KMS-11 (cell line): ENCODE results near the gene SMC4.

Experiments used
- H2AFZ ChIP-seq: fragments of 200-600 bp; sonication (generic); 2 replicates; pipeline ENCODE4 v1.6.1; 2016; ENCODE audit warnings: antibody characterized with exemption, mixed run types, low read depth
- H3K27ac ChIP-seq: fragments of 200-600 bp; sonication (generic); 2 replicates; pipeline ENCODE4 v1.6.1; 2016; ENCODE audit warnings: mild to moderate bottlenecking, mixed run types
- H3K27me3 ChIP-seq: fragments of 200-600 bp; sonication (generic); 2 replicates; pipeline ENCODE4 v1.6.1; 2017; ENCODE audit warnings: mild to moderate bottlenecking, low read depth, mixed run types, moderate library complexity; ENCODE audit not compliant: insufficient read depth
- H3K36me3 ChIP-seq: fragments of 200-600 bp; sonication (generic); 2 replicates; pipeline ENCODE4 v1.6.1; 2017; ENCODE audit warnings: mild to moderate bottlenecking, mixed run types; ENCODE audit not compliant: insufficient read depth
- H3K4me1 ChIP-seq: fragments of 200-600 bp; sonication (generic); 2 replicates; pipeline ENCODE4 v1.6.1; 2016; ENCODE audit warnings: mild to moderate bottlenecking, low read depth, mixed run types; ENCODE audit not compliant: poor library complexity, severe bottlenecking
- H3K4me2 ChIP-seq: fragments of 200-600 bp; sonication (generic); 2 replicates; pipeline ENCODE4 v1.7.0; 2016; ENCODE audit warnings: mild to moderate bottlenecking, mixed run types
- H3K4me3 ChIP-seq: fragments of 200-600 bp; sonication (generic); IDR thresholded peaks from 2 replicates; pipeline ENCODE4 v1.6.1; 2017; ENCODE audit warnings: low read depth, low read length, mixed read lengths; ENCODE audit not compliant: insufficient read depth
- H3K79me2 ChIP-seq: fragments of 200-600 bp; sonication (generic); 2 replicates; pipeline ENCODE4 v1.6.1; 2016; ENCODE audit warnings: low read depth, mixed run types; ENCODE audit not compliant: insufficient read depth
- H3K9ac ChIP-seq: fragments of 200-600 bp; sonication (generic); 2 replicates; pipeline ENCODE4 v1.6.1; 2016; ENCODE audit warnings: mild to moderate bottlenecking, mixed run types
- H4K20me1 ChIP-seq: fragments of 200-600 bp; sonication (generic); 2 replicates; pipeline ENCODE4 v1.6.1; 2016; ENCODE audit warnings: mild to moderate bottlenecking, mixed run types; ENCODE audit not compliant: insufficient read depth
- TF ChIP-seq, protein P1 (sequence below): fragments of 200-600 bp; sonication (generic); conservative IDR thresholded peaks from 2 replicates; pipeline ENCODE4 v1.6.1; 2017; ENCODE audit warnings: low read depth, mild to moderate bottlenecking, antibody characterized with exemption, low read length, moderate library complexity, mixed read lengths

Gene SMC4

DNA sequence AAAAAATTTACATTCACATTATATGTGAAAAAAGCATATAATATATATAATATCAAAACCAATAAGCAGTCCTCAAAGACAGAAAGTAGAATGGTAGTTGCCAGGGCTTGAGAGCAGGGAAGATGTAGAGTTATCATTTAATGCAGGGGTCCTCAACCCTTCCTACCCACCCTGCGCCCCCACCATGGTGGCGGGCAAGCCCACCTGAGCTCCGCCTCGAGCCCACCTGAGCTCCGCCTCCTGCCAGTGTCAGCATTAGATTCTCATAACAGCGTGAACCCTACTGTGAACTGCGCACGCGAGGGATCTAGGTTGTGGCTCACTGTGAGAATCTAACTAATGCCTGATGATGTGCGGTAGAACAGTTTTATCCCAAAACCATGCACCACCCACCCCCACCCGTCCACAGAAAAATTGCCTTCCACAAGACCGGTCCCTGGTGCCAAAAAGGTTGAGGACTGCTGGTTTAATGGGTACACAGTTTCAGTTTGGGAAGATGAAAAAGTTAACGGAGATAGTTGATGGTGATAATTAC, 47.1 kb downstream of the SMC4 start:
- H3K79me2 ChIP-seq: peaks cover 76% of the 10 kb centered on the region

DNA sequence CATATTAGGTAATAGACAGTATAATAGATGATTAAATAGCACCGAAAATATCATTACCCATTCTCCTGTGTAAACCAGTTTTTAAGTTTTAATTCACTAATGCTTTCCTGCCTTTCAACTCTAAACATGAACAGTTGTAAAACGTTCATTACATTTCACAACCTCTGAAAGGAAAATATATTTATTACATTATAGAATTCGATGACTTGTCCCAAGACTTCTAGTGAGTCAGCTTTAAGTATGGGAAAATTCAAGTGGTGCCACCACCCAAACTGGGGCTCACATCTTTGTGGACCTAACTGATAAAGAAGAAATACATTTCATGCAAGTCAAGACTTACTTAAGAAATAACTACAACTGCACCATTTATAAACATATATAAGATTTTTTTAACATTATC, 48.1 kb downstream of the SMC4 start:
- Histone ChIP-seq H3K9ac (peak overlapping the region; percentile 87; the same call in 1 of the 2 replicates), H3K27me3 (no peaks in the 10 kb centered on the region), H3K27ac (peak overlapping the region; percentile 94; the same call in 1 of the 2 replicates), H3K36me3 (0 out of 2 replicates have a peak, but pooled peaks cover 2% of the 10 kb centered on the region), H3K4me1 (peaks cover 41% of the 10 kb centered on the region), H4K20me1 (no peaks in the 10 kb centered on the region), H2AFZ (no peak overlapping the region), H3K4me3 (no peak overlapping the region), H3K4me2 (peak overlapping the region; percentile 79), H3K79me2 (peaks cover 68% of the 10 kb centered on the region)
- TF ChIP-seq, protein P1, sequence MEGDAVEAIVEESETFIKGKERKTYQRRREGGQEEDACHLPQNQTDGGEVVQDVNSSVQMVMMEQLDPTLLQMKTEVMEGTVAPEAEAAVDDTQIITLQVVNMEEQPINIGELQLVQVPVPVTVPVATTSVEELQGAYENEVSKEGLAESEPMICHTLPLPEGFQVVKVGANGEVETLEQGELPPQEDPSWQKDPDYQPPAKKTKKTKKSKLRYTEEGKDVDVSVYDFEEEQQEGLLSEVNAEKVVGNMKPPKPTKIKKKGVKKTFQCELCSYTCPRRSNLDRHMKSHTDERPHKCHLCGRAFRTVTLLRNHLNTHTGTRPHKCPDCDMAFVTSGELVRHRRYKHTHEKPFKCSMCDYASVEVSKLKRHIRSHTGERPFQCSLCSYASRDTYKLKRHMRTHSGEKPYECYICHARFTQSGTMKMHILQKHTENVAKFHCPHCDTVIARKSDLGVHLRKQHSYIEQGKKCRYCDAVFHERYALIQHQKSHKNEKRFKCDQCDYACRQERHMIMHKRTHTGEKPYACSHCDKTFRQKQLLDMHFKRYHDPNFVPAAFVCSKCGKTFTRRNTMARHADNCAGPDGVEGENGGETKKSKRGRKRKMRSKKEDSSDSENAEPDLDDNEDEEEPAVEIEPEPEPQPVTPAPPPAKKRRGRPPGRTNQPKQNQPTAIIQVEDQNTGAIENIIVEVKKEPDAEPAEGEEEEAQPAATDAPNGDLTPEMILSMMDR: no peak

More for the DNA sequence above, 47.1 kb downstream of the SMC4 start:
- Histone ChIP-seq H3K4me3 (no peak overlapping the region), H3K4me2 (peak overlapping the region; percentile 79), H3K9ac (no peak overlapping the region), H3K4me1 (peaks cover 50% of the 10 kb centered on the region), H4K20me1 (no peaks in the 10 kb centered on the region), H2AFZ (no peak overlapping the region), H3K27ac (no peak overlapping the region), H3K36me3 (0 out of 2 replicates have a peak, but pooled peaks cover 2% of the 10 kb centered on the region), H3K27me3 (no peaks in the 10 kb centered on the region)
- TF ChIP-seq, protein P1: no peak

DNA sequence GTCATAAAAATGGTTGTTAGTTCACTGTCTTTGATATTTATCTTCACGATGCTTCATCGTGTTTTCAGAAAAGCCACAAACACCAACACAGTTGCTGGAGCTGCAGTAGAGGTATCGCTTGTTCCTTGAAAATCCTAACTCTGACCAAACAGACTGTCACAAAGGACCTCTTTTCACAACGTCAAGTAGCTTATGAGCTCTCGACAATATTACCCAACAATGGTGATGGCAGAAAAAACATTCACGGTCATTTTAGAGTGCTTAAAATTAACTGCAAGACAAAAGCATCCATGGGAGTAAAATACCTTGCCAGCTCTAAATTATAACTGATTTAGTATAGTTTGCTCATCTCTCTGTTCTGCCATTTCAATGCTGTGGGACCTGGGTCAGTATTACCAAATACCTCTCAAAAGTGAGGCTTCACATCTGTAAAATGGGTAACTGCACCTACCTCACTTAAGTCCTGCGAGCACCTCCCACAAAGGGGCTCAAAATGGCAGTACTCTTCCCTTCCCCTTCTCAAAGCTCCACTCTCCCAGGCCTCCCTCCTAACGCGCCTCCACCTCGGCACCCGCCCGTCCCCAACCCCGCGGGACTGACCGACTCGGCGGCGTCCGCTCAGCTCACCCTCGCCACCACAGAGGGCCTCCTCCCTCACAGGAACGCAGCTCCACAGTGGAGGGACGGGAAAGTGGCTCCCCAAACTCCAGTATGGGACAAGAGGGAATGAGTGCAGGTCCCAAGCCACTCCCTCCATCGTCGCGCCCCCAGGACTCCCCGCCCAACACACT, 49.6 kb downstream of the SMC4 start:
- Histone ChIP-seq H3K4me1 (peaks cover 26% of the 10 kb centered on the region), H3K79me2 (peaks cover 53% of the 10 kb centered on the region), H3K4me2 (peak overlapping the region; percentile 79), H4K20me1 (no peaks in the 10 kb centered on the region), H3K4me3 (peak overlapping the region; percentile 73), H3K36me3 (0 out of 2 replicates have a peak, but pooled peaks cover 2% of the 10 kb centered on the region), H3K27me3 (no peaks in the 10 kb centered on the region), H3K9ac (peak overlapping the region; percentile 87), H3K27ac (peak overlapping the region; percentile 94), H2AFZ (peak overlapping the region; percentile 91)
- TF ChIP-seq, protein P1: no peak

DNA sequence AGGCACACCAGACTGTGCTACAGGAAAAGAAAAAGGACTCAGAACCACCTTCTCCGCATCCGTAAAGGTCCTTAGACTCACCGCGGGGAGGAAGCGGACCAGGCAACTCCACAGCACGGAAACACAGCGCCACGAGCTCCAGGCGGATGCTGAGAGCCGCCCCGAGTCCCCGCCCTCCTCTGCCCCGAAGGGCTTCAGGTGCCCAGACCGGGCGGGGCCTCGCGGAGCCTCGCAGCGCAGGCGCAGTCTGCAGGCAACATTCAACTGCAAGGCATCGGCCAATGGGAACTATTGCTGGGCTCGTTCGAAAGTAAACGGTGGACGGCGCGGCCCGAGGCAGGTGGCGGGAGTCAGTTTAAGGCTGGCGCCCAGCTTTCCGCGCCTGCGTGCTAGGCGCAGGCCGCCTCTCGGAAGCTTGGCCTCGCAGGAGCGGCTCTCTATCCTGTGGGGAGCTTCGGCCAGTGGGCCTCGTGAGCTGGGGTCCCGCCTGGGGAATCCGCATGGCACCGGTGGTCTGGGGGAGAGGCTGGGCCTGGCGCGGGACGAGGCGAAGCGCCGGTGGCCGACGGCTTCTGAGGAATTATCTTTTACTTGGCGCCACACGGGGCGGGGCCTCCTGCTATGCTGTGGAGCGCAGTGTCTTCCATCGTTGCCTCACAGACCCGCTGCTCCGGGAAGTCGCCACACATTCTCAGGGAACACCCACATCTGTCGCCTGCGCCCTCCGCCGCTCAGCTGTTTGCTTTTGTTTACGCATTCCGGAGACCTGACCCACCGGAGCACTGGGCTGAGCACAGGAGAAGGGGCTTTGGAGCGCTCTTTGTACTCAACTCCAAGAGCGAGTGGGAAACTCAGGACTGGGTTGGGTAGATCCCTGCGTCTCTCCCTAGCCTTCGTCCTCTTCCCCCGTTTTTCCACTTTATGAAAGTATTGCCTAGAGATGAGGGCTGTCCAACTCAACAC, 50.5 kb downstream of the SMC4 start, which contains the start of gene TRIM59:
TRIM59 (minus strand) TSS at position 151 of the 963 bp plus-strand sequence. CDS start 10,603 bp downstream, outside the sequence.
- H3K4me3 ChIP-seq: peak within 1 kb of the TSS; percentile 73
- no peaks in the 10 kb centered on the region for H4K20me1 ChIP-seq
- H2AFZ ChIP-seq: peak within 1 kb of the TSS; percentile 91
- H3K4me1 ChIP-seq: peaks cover 22% of the 10 kb centered on the region
- no peaks in the 10 kb centered on the region for H3K27me3 ChIP-seq
- peaks cover 45% of the 10 kb centered on the region for H3K79me2 ChIP-seq
- H3K9ac ChIP-seq: peak within 1 kb of the TSS; percentile 87
- TF ChIP-seq, protein P1: no peak
- peak within 1 kb of the TSS; percentile 94 for H3K27ac ChIP-seq
- peak within 1 kb of the TSS; percentile 79 for H3K4me2 ChIP-seq
- 0 out of 2 replicates have a peak, but pooled peaks cover 2% of the 10 kb centered on the region for H3K36me3 ChIP-seq
